T-cell (primary cell): ENCODE data around the gene ANKRD52. TPM values are rescaled to one million over a fixed set of nuclear protein-coding genes. Genes with fewer than 3 reads are reported as not detected.

ENCODE experiments used
- ATAC-seq, 4 experiments: fragments of 200-7000 bp in 3 of 4; fragments of 150-1000 bp in 1 of 4; cut with Tn5 transposase; replicated peaks in 1 of 4; 1 replicate in 3 of 4; 2 replicates in 1 of 4; pipeline ENCODE4 v1.10.0; 2021; ENCODE audit warnings: moderate library complexity in 3 of 4, mild to moderate bottlenecking in 2 of 4, moderate number of reproducible peaks in 1 of 4
- CTCF ChIA-PET, 2 donors: fragments of 300-600 bp; sonication (Branson Sonifier 250); formaldehyde crosslinking; loops; one replicate each; lab custom pipeline; 2022; ENCODE audit warnings: antibody characterized with exemption in 2 of 2; lab: Charles Lee
- POLR2A ChIA-PET, 2 donors: fragments of 300-600 bp; sonication (Branson Sonifier 250); formaldehyde crosslinking; loops; one replicate each; lab custom pipeline; 2022; ENCODE audit warnings: antibody characterized with exemption in 2 of 2; lab: Charles Lee
- DNase-seq, 35 experiments: peaks; one replicate each; pipeline versions ENCODE4 v3.0.0 to v3.0.0-alpha.2; 2013 to 2023
- H3K27ac ChIP-seq: one replicate; pipeline ENCODE4 v1.5.1; 2013; ENCODE audit warnings: low read length
- H3K27me3 ChIP-seq, 2 experiments: replicated peaks in 1 of 2; 1 replicate in 1 of 2; 2 replicates in 1 of 2; pipeline versions ENCODE4 v1.6.1 to v1.7.0; 2013; ENCODE audit warnings: low read length in 1 of 2, mixed read lengths in 1 of 2; ENCODE audit not compliant: control insufficient read depth in 2 of 2, insufficient read depth in 2 of 2; ENCODE audit errors: extremely low read depth in 1 of 2
- H3K36me3 ChIP-seq, 2 donors: 1 replicate in 1 of 2; 2 replicates in 1 of 2; pipeline versions ENCODE4 v1.6.1 to v1.7.0; 2013; ENCODE audit warnings: low read length in 1 of 2; ENCODE audit not compliant: control insufficient read depth in 2 of 2, insufficient read depth in 1 of 2; ENCODE audit errors: extremely low read depth in 1 of 2
- H3K4me1 ChIP-seq, 2 experiments: 1 replicate in 1 of 2; 2 replicates in 1 of 2; pipeline versions ENCODE4 v1.6.1 to v1.7.0; 2013; ENCODE audit warnings: low read length in 2 of 2, mixed read lengths in 1 of 2; ENCODE audit not compliant: insufficient read depth in 2 of 2, control insufficient read depth in 1 of 2; ENCODE audit errors: extremely low read depth in 1 of 2
- H3K4me3 ChIP-seq, 2 donors: 1 replicate in 1 of 2; 2 replicates in 1 of 2; pipeline versions ENCODE4 v1.5.1 to v1.7.0; 2013; ENCODE audit warnings: mild to moderate bottlenecking in 2 of 2, low read length in 1 of 2, moderate library complexity in 1 of 2; ENCODE audit not compliant: control insufficient read depth in 1 of 2; ENCODE audit errors: extremely low read depth in 1 of 2
- H3K9me3 ChIP-seq: 2 replicates; pipeline ENCODE4 v1.7.0; 2013
- H3K27ac Mint-ChIP-seq, 2 donors: one replicate each; pipeline ENCODE4 v1.8.0; 2020 to 2021; ENCODE audit warnings: mild to moderate bottlenecking in 2 of 2, mixed read lengths in 2 of 2
- H3K27me3 Mint-ChIP-seq, 2 donors: one replicate each; pipeline ENCODE4 v1.8.0; 2021 to 2022; ENCODE audit warnings: mixed read lengths in 2 of 2
- H3K36me3 Mint-ChIP-seq: one replicate; pipeline ENCODE4 v1.8.0; 2021; ENCODE audit warnings: mixed read lengths
- H3K4me1 Mint-ChIP-seq, 3 donors: one replicate each; pipeline ENCODE4 v1.8.0; 2020 to 2022; ENCODE audit warnings: mixed read lengths in 3 of 3, mild to moderate bottlenecking in 1 of 3
- H3K4me3 Mint-ChIP-seq, 3 donors: one replicate each; pipeline ENCODE4 v1.8.0; 2020 to 2022; ENCODE audit warnings: mild to moderate bottlenecking in 3 of 3, mixed read lengths in 3 of 3, moderate library complexity in 3 of 3
- H3K9me3 Mint-ChIP-seq, 3 donors: one replicate each; pipeline ENCODE4 v1.8.0; 2020 to 2022; ENCODE audit warnings: mixed read lengths in 3 of 3
- WGBS: methylation state at CpG from one replicate; pipeline ENCODE4 v1.1.5; 2013; ENCODE audit warnings: missing lambda C conversion rate; ENCODE audit not compliant: insufficient coverage; 5-methylcytosine and 5-hydroxymethylcytosine counted together
- total RNA-seq, 35 experiments: library from RNA in 6 of 35; stranded (reverse) in 6 of 35; fragments of 120-200 nt in 1 of 35; gene quantifications; one replicate each; pipeline versions ENCODE4 v1.2.1 to v1.2.4 and lab custom pipeline; 2013 to 2026

The ANKRD52 gene
- total RNA-seq, 5 donors from 2014 or later (not counting 1 experiment from before 2014, with no cell fraction given), result 35.8 to 51.0 (median 43.1) TPM

- ChIA-PET CTCF (no interaction called here), POLR2A (no interaction called here)
- no peak overlapping the region for H3K27ac Mint-ChIP-seq
- Histone ChIP-seq H3K27ac (no peak overlapping the region), H3K4me3 (no peak overlapping the region), H3K9me3 (no peaks in the 10 kb centered on the region), H3K27me3 (no peaks in the 10 kb centered on the region), H3K4me1 (peaks cover 7 to 27% of the 10 kb centered on the region in 2 experiments), H3K36me3 (peaks cover 2 to 10% of the 10 kb centered on the region in 2 donors)
- peaks cover 6% of the 10 kb centered on the region for H3K36me3 Mint-ChIP-seq
- no peaks in the 10 kb centered on the region for H3K27me3 Mint-ChIP-seq
- 91% methylated on average over 5 of the region's 8 CpGs for WGBS
- H3K9me3 Mint-ChIP-seq, result no peaks in the 10 kb centered on the region
- peaks cover 20 to 25% (median 22%) of the 10 kb centered on the region in 3 donors for H3K4me1 Mint-ChIP-seq
- no peak overlapping the region for H3K4me3 Mint-ChIP-seq
- ATAC-seq (no peak), DNase-seq (no peak)
Observed at GRCh38 chr12:56260380-56260779, 2.2 kb upstream of the ANKRD52 start.

DNA sequence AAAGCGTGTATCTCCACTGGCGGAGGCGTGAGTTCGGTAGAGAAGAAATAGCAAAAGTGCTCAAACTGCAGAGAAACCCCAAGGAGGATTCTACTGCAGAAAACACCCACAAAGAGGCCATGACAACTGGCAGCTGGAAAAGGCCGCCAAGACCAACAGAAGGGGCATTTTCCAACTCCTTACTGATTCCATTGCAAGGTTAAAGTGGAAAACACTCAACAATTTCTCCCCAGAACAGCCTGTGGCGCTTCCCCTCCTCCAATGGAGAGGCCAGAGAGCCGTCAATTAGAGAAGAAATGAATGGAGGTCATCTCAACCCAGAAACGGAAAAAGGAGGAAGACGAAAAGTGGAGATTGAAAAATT lies 618 bp upstream of the ANKRD52 start:
- peak overlapping the region; percentile 71 for H3K27ac ChIP-seq

DNA sequence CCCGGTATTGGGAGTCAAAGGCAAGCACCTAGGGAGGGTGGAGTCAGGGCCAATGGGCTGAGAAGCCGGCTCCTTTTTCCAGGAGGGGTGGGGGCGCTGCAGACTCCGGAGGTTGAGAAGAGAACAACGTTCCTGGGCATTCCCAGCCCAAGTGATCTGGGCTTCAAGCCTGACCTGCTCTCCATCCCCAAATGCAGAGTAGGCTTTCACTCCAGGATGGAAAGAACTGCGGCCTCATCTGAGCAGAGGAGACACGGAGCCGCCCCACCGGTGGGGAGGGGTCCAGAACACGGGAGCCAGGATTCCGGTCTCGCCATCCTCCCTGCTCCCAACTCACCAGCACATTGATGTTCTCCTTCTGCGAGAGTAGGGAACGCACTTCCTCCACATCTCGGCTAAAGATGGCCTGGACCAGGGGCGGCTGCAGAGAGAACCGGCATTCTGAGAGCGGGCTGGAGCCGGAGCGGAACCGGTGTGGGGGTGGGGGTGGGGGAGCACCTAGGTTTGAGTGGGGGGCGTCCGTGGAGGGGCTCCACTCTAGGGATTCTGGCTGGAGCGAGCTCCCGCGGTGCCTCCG lies 605 bp downstream of the ANKRD52 start:
- H3K4me3 Mint-ChIP-seq, result peak overlapping the region; percentile 80 to 90 (median 83)
- H3K4me1 Mint-ChIP-seq, result peaks cover 20 to 25% (median 24%) of the 10 kb centered on the region in 3 donors
- DNase-seq (no peak), ATAC-seq (peak in 1 of 4 experiments; percentile 27)
- H3K9me3 Mint-ChIP-seq, result no peaks in the 10 kb centered on the region
- no peak overlapping the region for H3K27ac ChIP-seq
- ChIA-PET POLR2A (interaction anchor here (0.6 to 1.1 kb wide), 3 partner anchors 9 to 114 kb away, joined by 3 read pairs; partner anchors contain the start of gene COQ10A (in 1 of the 2)), CTCF (interaction anchor here (0.7 to 1.8 kb wide), 11 partner anchors 9 to 284 kb away, joined by 3 to 10 read pairs (median 4); partner anchors contain the start of genes COQ10A (in 1 of the 2), CS (in 1 of the 2), RNF41 (in 1 of the 2) and SMARCC2 (in 1 of the 2))
- H3K27ac Mint-ChIP-seq, result peak overlapping the region; percentile 55 to 74
- H3K27me3 Mint-ChIP-seq, result no peaks in the 10 kb centered on the region
- H3K36me3 ChIP-seq, result peaks cover 13 to 35% of the 10 kb centered on the region in 2 donors
- peaks cover 7 to 27% of the 10 kb centered on the region in 2 experiments for H3K4me1 ChIP-seq
- peak overlapping the region; percentile 62 to 82 for H3K4me3 ChIP-seq
- H3K36me3 Mint-ChIP-seq, result peaks cover 30% of the 10 kb centered on the region
- 0% methylated on average over 12 of the region's 27 CpGs for WGBS
- H3K27me3 ChIP-seq, result no peaks in the 10 kb centered on the region
- no peaks in the 10 kb centered on the region for H3K9me3 ChIP-seq

More for the DNA sequence above, 618 bp upstream of the ANKRD52 start:
- ATAC-seq (peak in 1 of 4 experiments; percentile 11), DNase-seq (no peak)
- H3K27me3 ChIP-seq, result no peaks in the 10 kb centered on the region
- CTCF ChIA-PET, result interaction anchor here (0.9 to 1.4 kb wide), 8 partner anchors 8 to 205 kb away, joined by 3 to 10 read pairs (median 4); partner anchors contain the start of genes COQ10A (in 1 of the 2), CS (in 1 of the 2) and STAT2 (in 1 of the 2)
- H3K36me3 ChIP-seq, result peaks cover 4 to 23% of the 10 kb centered on the region in 2 donors
- Mint-ChIP-seq H3K27ac (peak overlapping the region; percentile 86 to 90), H3K27me3 (no peaks in the 10 kb centered on the region), H3K36me3 (peaks cover 17% of the 10 kb centered on the region), H3K4me3 (peak overlapping the region; percentile 81 to 92 (median 90)), H3K4me1 (peaks cover 20 to 25% (median 24%) of the 10 kb centered on the region in 3 donors), H3K9me3 (no peaks in the 10 kb centered on the region)
- peak overlapping the region; percentile 77 to 81 for H3K4me3 ChIP-seq
- no peaks in the 10 kb centered on the region for H3K9me3 ChIP-seq
- WGBS, result 9% methylated on average over 4 of the region's 9 CpGs
- POLR2A ChIA-PET, result no interaction called here
- H3K4me1 ChIP-seq, result peaks cover 7 to 27% of the 10 kb centered on the region in 2 experiments

DNA sequence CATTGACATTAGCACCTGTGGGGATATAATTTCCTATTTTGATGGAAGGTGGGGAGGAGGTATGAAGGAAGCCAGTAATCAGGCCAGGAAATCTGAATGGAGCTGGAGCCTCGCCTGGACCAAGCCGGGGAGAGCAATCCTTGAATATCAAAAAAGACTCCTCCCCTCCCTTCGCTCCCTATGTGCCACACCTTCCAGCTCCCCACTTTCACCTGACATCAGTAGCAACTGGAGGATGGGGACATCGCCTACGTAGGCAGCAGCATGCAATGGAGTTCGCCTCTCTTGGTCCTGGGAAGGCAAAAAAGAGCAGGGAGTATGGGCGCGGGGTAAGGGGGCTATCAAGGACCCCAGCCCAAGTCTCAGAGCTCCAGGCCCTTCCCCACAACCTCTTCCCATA lies 1.1 kb downstream of the ANKRD52 start:
- H3K4me1 ChIP-seq, result peaks cover 7 to 27% of the 10 kb centered on the region in 2 experiments
- Mint-ChIP-seq H3K36me3 (peaks cover 35% of the 10 kb centered on the region), H3K27ac (peak overlapping the region; percentile 23 to 74), H3K9me3 (no peaks in the 10 kb centered on the region), H3K4me1 (peaks cover 20 to 25% (median 24%) of the 10 kb centered on the region in 3 donors), H3K27me3 (no peaks in the 10 kb centered on the region), H3K4me3 (peak overlapping the region; percentile 80 to 90 (median 83))
- WGBS, result 83% methylated on average over 1 of the region's 8 CpGs
- H3K27me3 ChIP-seq, result no peaks in the 10 kb centered on the region
- ChIA-PET POLR2A (interaction anchor here (0.6 to 1.1 kb wide), 3 partner anchors 11 to 114 kb away, joined by 3 to 8 read pairs (median 3); no protein-coding TSS in a partner anchor), CTCF (interaction anchor here (0.5 to 1.8 kb wide), 5 partner anchors 64 to 246 kb away, joined by 3 to 7 read pairs (median 3); partner anchors contain the start of gene SMARCC2 (in 1 of the 2))
- peak overlapping the region; percentile 62 to 82 for H3K4me3 ChIP-seq
- ATAC-seq (no peak), DNase-seq (no peak)
- H3K36me3 ChIP-seq, result peaks cover 13 to 40% of the 10 kb centered on the region in 2 donors
- no peaks in the 10 kb centered on the region for H3K9me3 ChIP-seq
- no peak overlapping the region for H3K27ac ChIP-seq

GRCh38 chr12:56256326-56256960 lies 1.7 kb downstream of the ANKRD52 start:
- CTCF ChIA-PET, result interaction anchor here (0.5 to 1.8 kb wide), 7 partner anchors 11 to 247 kb away, joined by 3 to 7 read pairs (median 3); partner anchors contain the start of gene SMARCC2 (in 1 of the 2)
- H3K4me1 Mint-ChIP-seq, result peaks cover 20 to 24% (median 23%) of the 10 kb centered on the region in 3 donors
- H3K4me3 Mint-ChIP-seq, result peak overlapping the region; percentile 80 to 90 (median 83)
- no peak for ATAC-seq
- Histone ChIP-seq H3K27ac (no peak overlapping the region), H3K4me3 (no peak overlapping the region), H3K4me1 (peaks cover 7 to 27% of the 10 kb centered on the region in 2 experiments), H3K27me3 (no peaks in the 10 kb centered on the region), H3K9me3 (no peaks in the 10 kb centered on the region), H3K36me3 (peaks cover 13 to 46% of the 10 kb centered on the region in 2 donors)
- POLR2A ChIA-PET, result interaction anchor here in 1 of 2 donors (0.6 to 1.1 kb wide), 2 partner anchors 11 to 23 kb away, joined by 3 to 8 read pairs; no protein-coding TSS in a partner anchor
- WGBS, result 100% methylated on average over 1 of the region's 4 CpGs
- no peaks in the 10 kb centered on the region for H3K27me3 Mint-ChIP-seq
- peak overlapping the region; percentile 23 to 74 for H3K27ac Mint-ChIP-seq
- H3K36me3 Mint-ChIP-seq, result peaks cover 40% of the 10 kb centered on the region
- DNase-seq, result no peak
- no peaks in the 10 kb centered on the region for H3K9me3 Mint-ChIP-seq

GRCh38 chr12:56255671-56256070 lies 2.5 kb downstream of the ANKRD52 start:
- CTCF ChIA-PET, result interaction anchor here (0.6 to 1.0 kb wide), 2 partner anchors 10 to 115 kb away, joined by 3 to 6 read pairs; no protein-coding TSS in a partner anchor
- Histone ChIP-seq H3K9me3 (no peaks in the 10 kb centered on the region), H3K27me3 (no peaks in the 10 kb centered on the region), H3K4me1 (peaks cover 7 to 27% of the 10 kb centered on the region in 2 experiments), H3K4me3 (no peak overlapping the region), H3K36me3 (peaks cover 13 to 50% of the 10 kb centered on the region in 2 donors), H3K27ac (no peak overlapping the region)
- WGBS, result 100% methylated on average over 5 of the region's 7 CpGs
- Mint-ChIP-seq H3K4me1 (peaks cover 20 to 24% (median 23%) of the 10 kb centered on the region in 3 donors), H3K36me3 (peaks cover 40% of the 10 kb centered on the region), H3K4me3 (peak overlapping the region in 1 of 3 donors; percentile 3), H3K9me3 (no peaks in the 10 kb centered on the region), H3K27ac (peak overlapping the region in 1 of 2 donors; percentile 70), H3K27me3 (no peaks in the 10 kb centered on the region)
- POLR2A ChIA-PET, result no interaction called here
- ATAC-seq, result no peak
- no peak for DNase-seq
